HG02571 (cell line): ENCODE data around the gene EFCAB11.

ENCODE experiments used
- ATAC-seq: cut with Tn5 transposase; IDR thresholded peaks from one replicate; pipeline ENCODE4 v1.9.1; 2021; ENCODE audit warnings: mild to moderate bottlenecking, moderate library complexity; ENCODE audit not compliant: unreplicated experiment

Gene EFCAB11

DNA sequence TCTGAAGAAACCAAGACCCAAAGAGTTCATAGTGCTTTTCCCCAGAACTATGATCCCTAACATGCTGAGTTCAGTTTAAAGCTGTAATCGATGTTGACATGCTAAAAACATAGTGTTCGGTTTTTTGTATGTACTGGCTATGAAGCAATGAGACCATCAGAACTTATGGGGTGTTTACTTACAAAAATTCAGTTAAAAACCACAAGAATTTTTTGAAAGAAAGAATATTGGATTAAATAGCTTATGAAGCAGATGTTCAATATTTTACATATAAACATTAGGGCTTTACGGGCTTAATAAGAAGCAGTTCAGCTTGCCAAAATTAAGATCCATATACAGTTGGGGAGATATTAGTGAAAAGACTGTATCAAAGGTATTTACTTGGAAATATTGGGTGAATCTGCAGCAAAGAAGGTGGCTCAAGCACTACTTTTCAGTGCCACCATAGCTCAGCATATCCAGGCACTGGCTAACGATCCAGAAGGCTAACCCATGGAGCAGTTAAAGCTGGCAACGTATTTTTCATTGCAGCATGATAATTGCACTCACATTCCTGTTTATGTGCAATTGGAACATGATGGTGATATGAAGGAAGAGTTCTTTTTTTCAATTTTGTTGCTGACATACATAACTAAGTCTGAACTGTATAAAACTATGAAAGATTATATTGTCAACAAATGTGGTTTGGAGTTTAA lies 125.9 kb downstream of the EFCAB11 start:
- no peak for ATAC-seq

- ATAC-seq: no peak
These were observed 127.3 kb downstream of the EFCAB11 start for GRCh38 chr14:89827265-89827664.

DNA sequence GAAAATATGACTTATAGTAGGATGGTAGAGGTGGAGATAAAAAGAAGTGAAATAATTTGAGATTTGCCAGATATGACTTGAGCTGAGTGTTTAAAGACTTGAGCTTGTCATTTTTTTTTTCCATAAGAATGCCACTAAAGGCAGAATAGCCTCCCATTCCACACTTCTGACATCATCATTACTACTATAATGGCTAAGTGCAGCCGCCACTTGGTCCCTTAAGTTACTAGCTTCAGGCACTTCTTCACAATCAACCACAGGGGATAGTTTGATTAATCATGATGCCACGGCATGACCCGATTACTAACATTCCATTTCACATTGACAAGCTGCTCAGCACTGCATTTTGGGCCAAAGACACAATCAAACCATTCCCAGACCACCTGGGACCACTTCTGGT lies 127.9 kb downstream of the EFCAB11 start:
- no peak for ATAC-seq

DNA sequence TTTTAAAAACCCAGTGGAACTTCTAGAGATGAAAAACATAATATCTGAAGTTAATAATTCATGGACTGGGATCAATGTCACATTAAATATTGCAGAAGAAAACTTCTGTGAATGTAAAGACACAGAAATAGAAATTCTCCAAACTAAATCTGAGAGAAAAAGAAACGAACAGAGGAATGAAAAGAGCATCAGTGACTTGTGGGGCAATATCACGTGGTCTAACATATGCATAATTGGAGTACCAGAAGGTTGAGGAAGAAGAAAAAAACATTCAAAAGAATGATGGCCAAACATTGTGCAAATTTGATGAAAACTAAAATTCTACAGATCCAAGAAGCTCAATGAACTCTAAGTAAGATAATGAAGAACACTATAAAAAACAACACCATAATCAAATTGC lies 130.8 kb downstream of the EFCAB11 start:
- no peak for ATAC-seq

DNA sequence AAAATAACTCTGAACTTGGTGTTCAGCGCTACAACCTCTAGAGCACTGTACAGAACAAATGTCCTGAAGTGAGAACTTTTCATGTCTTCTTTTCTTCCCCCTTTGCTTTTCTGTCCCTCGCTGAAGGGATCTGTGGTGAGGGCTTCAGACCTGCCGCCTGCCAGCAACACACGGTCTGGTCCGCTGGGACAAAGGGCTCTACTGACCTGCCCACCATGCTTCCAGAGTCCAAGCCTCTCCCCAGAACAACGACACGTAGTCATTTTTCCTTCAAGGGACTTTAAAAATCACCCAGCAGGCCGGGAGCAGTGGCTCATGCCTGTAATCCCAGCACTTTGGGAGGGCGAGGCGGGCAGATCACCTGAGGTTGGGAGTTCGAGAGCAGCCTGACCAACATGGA lies 140.4 kb downstream of the EFCAB11 start:
- no peak for ATAC-seq

DNA sequence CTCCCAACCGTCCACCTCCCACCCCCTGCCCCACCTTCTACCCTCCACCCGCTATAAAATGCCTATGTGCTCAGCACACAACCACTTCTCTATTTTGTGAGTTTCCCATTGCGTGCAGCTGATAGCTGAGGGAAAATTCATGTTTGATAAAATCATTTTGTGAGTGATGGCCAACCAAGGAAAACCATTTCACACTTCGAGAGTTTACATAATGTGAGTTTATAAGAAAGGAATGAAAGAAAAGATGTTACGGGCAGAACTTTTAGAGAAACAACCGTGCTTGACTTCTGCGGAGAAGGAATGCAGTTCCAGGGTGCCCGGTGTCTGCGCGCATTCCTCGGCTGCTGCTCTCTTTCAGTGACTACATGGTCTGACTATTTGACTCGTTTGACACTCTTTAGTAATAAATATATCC lies 140.9 kb downstream of the EFCAB11 start:
- ATAC-seq: no peak

- ATAC-seq: no peak
These were observed 142.5 kb downstream of the EFCAB11 start for GRCh38 chr14:89811954-89812575.

DNA sequence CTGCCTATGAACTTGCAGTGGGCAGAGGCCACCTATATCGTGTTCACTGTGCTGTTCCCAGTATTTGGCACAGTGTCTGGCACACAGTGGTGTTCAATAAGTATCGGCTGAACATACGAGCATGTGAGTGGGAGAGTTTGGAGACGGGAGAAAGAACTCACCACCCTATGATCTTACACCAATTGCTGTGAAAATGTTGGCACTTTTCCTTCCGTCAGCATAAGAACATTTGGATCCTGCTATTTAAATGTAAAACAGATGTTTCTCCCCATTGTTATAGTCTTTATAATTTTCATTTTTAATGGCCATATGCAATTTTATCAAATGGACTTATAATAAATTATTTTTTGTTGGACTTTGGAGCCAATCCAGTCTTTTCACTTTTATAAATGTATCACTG lies 144.4 kb downstream of the EFCAB11 start:
- no peak for ATAC-seq

GRCh38 chr14:89807892-89808291 lies 146.6 kb downstream of the EFCAB11 start:
- no peak for ATAC-seq

DNA sequence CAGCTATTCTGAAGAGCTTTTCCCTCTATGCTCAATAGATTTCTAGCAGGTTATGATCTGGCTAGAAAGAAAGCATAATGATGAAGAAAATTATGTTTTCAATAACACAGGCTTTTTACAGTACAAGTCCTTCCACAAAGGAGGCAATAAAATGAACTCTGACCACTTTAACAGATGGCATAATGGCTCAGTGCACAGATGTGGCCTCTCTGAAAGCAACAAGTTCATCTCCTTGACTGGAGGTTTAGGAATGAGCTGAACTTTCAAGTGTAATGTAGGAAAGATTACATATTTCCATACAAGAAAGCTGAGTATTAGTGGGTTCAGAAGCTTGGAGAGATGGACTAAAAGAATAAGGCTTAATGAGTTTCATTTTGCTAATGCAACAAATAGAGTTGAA lies 147.4 kb downstream of the EFCAB11 start:
- no peak for ATAC-seq

- no peak for ATAC-seq
These were observed 148.1 kb downstream of the EFCAB11 start for GRCh38 chr14:89806451-89806850.

- no peak for ATAC-seq
These were observed 149.0 kb downstream of the EFCAB11 start for GRCh38 chr14:89805501-89805900.

GRCh38 chr14:89803542-89803941 lies 151.0 kb downstream of the EFCAB11 start:
- ATAC-seq: no peak

DNA sequence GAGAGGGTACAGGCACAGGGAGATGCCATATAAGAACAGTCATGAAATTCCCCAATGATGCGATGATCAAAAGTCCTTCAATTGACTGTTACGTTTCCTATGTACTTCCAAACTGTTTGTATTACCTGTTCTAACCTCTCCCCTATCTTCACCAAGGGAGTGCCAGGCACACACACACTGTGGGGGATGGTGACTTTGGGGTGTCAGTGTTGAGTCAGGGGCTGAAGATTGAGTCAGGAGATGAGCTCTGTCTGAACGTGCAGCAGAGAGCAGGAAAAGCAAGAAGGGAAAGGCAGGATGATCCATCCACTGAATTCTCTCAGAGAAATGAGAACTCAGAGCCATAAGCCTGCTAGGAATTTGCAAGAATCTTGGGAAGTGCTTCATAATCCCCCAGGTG lies 153.4 kb downstream of the EFCAB11 start:
- ATAC-seq: no peak

GRCh38 chr14:89798212-89798773 lies 156.2 kb downstream of the EFCAB11 start:
- no peak for ATAC-seq

GRCh38 chr14:89797148-89797547 lies 157.4 kb downstream of the EFCAB11 start:
- ATAC-seq: no peak

DNA sequence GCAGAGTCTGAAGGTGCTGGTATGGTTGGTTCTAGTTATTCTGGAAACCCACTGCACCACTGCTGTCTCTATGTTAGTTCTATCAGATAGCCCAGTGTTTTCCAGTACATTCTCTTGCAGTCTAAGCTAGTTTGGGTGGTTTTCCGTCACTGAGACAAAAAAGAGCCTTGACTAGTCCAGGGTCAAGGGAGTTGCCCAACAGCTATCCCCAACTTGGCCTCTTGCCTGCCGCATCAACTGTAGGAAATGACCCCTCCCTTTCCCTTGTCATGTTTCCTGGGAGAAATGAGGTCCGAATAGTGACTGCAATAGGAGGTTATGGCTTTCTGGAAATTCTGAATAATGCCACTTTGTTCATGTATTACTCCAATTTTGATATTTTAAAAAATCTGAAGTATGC lies 160.4 kb downstream of the EFCAB11 start:
- ATAC-seq: no peak

- ATAC-seq: no peak
These were observed 161.2 kb downstream of the EFCAB11 start for GRCh38 chr14:89793367-89793716.

DNA sequence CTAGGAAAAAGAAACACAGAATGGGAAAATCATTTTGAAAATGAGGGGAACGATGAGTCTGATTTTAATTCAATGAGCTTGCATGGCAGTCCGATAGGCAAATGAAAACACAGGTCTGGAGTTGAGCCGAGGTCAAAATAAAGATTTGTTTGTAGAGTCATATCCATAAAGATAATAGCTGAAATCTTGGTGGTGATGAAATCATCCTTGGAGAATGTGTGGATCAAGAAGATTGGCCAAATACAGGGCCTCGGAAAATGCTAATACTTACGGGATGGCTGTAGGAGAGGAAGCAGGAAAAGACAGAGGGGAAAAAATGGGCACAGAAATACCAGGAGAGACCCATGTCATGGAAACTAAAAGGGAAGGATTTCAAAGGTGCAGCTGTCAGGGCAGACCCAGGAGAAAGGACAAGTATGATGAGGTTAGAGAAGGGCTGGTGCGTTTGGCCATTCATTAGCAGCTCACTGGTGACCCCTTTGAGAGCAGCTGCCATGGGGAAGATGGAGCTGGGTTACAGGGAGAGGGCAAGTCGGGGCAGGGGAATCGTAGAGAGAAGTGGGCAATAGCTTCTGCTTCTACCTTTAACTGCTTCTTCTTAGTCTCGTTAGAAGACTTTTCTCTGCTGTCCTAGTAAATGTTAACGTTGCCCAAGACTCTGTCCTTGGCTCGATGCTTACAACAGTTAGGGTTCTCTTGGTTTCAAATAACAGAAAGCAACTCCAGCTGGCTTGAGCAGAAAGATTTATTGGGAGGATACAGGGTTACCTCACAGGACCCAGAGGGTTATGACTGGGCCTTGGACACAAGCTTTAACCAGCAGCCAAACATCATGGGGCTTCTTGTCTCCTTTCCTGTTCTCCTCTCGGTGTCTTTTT lies 161.8 kb downstream of the EFCAB11 start:
- no peak for ATAC-seq

- no peak for ATAC-seq
These were observed 167.0 kb downstream of the EFCAB11 start for GRCh38 chr14:89787525-89787924.

DNA sequence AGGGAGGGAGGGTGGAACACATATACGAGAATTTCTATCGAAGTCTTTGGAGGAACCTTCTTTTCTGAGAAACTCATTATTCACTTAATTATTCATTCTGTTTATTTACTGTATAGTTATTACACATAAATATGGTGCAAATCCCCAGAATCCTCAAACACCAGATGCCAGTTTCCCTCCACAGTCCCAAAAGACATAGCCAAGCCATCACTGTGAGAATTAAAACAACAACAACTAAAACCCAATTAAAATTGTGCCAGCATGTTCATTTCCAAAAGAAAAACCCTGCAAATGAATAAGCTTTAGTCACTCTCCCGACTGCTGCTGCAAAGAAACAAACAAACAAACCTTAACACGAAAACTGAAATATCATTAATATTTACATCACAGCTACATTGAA lies 173.5 kb downstream of the EFCAB11 start:
- no peak for ATAC-seq

- no peak for ATAC-seq
These were observed 174.8 kb downstream of the EFCAB11 start for GRCh38 chr14:89779707-89780106.
